Mesothelial cell of epicardium (in vitro differentiated cells): ENCODE measurements around the gene MYL3. TPM values are rescaled to one million over a fixed set of nuclear protein-coding genes. Genes with fewer than 3 reads are reported as not detected.

Source experiments
- DNase-seq, 2 experiments: peaks; one replicate each; pipeline ENCODE4 v3.0.0; 2021; ENCODE audit warnings: low spot score in 2 of 2; ENCODE audit not compliant: unreplicated experiment in 2 of 2
- H3K27ac Mint-ChIP-seq: 2 replicates; pipeline ENCODE4 v1.8.0; 2021; ENCODE audit warnings: mixed read lengths
- H3K27me3 Mint-ChIP-seq: 2 replicates; pipeline ENCODE4 v1.8.0; 2021; ENCODE audit warnings: low read depth, mixed read lengths
- H3K36me3 Mint-ChIP-seq: 2 replicates; pipeline ENCODE4 v1.8.0; 2021; ENCODE audit warnings: mixed read lengths
- H3K4me1 Mint-ChIP-seq: 2 replicates; pipeline ENCODE4 v1.8.0; 2021; ENCODE audit warnings: mixed read lengths
- H3K4me3 Mint-ChIP-seq: 2 replicates; pipeline ENCODE4 v1.8.0; 2021; ENCODE audit warnings: mild to moderate bottlenecking, moderate library complexity, mixed read lengths
- H3K9me3 Mint-ChIP-seq: 2 replicates; pipeline ENCODE4 v1.8.0; 2021; ENCODE audit warnings: mixed read lengths
- total RNA-seq: library from RNA; stranded (reverse); gene quantifications from 3 replicates; pipeline ENCODE4 v1.2.1, GENCODE V29; 2021
- TF ChIP-seq, protein P1 (sequence below): fragments of 200-600 bp; sonication (generic); IDR thresholded peaks from one replicate; pipeline ENCODE4 v1.5.0; 2021; ENCODE audit warnings: antibody characterized with exemption; ENCODE audit not compliant: unreplicated experiment

Gene MYL3
- total RNA-seq, 1 donor from 2014 or later = 5.3 TPM

DNA sequence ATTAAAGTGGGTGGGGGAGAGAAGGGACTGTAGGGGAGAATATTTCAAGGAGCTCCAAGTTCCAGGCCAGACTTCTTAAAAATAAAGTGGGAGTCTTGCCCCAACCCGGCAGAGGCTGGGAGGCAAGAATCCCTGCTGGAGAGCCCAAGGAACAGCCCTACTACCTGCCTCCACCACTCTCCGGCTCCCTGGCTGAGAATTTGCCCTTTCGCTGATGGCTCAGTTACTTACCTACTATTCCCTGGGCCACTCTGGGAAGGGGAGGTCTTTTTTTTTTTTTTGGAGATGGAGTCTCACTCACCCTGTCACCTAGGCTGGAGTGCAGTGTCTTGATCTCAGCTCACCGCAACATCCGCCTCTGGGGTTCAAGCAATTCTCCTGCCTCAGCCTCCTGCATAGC, 15.5 kb downstream of the MYL3 start:
- H3K27ac Mint-ChIP-seq = no peak overlapping the region
- H3K36me3 Mint-ChIP-seq = peaks cover 9% of the 10 kb centered on the region
- TF ChIP-seq, protein P1, sequence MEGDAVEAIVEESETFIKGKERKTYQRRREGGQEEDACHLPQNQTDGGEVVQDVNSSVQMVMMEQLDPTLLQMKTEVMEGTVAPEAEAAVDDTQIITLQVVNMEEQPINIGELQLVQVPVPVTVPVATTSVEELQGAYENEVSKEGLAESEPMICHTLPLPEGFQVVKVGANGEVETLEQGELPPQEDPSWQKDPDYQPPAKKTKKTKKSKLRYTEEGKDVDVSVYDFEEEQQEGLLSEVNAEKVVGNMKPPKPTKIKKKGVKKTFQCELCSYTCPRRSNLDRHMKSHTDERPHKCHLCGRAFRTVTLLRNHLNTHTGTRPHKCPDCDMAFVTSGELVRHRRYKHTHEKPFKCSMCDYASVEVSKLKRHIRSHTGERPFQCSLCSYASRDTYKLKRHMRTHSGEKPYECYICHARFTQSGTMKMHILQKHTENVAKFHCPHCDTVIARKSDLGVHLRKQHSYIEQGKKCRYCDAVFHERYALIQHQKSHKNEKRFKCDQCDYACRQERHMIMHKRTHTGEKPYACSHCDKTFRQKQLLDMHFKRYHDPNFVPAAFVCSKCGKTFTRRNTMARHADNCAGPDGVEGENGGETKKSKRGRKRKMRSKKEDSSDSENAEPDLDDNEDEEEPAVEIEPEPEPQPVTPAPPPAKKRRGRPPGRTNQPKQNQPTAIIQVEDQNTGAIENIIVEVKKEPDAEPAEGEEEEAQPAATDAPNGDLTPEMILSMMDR = no peak
- peaks cover 60% of the 10 kb centered on the region for H3K4me1 Mint-ChIP-seq
- H3K4me3 Mint-ChIP-seq = no peak overlapping the region
- peaks cover 9% of the 10 kb centered on the region for H3K9me3 Mint-ChIP-seq
- DNase-seq = no peak
- no peaks in the 10 kb centered on the region for H3K27me3 Mint-ChIP-seq

DNA sequence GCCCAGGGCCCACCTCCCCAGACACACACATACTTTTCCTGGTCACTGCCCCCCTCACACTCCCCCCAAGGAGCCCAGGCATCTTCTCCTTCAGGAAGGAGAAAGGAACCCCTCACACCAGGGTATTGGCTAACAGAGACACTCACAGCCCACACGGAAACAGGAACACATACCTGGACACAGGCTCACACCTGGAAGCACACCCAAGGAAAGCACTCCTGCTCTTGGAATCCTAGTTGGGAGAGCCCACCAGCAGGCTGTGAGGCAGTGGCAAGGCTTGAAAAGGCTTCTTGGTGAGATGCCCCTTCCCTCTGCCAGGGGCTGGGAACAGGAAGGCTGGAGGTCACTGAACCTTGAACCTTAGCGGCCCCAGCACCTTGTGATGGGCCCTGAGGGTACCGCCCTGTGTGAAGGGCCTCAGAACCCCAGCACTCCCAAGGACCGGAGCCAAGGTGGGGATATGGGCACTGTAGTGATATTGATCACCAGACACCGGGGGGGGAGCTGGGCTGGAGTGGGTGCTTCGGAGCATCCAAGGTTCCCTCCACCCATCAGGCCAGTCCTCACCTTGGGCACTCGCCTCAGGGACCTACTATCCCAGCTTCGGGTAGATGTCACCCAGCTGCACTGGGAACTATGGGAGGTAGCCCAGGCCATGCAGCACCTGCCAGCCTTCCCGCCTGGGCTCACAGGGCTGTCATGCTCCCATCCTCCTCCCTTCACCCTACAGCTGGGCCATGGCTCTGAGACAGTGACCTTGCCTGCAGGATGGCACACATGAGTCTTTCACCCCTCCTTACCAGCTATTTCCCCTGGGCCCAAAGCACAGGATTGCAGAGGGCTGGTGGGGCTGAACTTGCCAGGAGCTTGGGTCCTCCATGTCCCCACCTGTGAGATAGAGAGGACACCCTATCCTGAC, 16.4 kb downstream of the MYL3 start:
- TF ChIP-seq, protein P1 = no peak
- Mint-ChIP-seq H3K4me3 (peak overlapping the region; percentile 74), H3K36me3 (peaks cover 10% of the 10 kb centered on the region), H3K4me1 (peaks cover 56% of the 10 kb centered on the region), H3K27ac (peak overlapping the region; percentile 77), H3K9me3 (peaks cover 16% of the 10 kb centered on the region), H3K27me3 (no peaks in the 10 kb centered on the region)
- no peak for DNase-seq

DNA sequence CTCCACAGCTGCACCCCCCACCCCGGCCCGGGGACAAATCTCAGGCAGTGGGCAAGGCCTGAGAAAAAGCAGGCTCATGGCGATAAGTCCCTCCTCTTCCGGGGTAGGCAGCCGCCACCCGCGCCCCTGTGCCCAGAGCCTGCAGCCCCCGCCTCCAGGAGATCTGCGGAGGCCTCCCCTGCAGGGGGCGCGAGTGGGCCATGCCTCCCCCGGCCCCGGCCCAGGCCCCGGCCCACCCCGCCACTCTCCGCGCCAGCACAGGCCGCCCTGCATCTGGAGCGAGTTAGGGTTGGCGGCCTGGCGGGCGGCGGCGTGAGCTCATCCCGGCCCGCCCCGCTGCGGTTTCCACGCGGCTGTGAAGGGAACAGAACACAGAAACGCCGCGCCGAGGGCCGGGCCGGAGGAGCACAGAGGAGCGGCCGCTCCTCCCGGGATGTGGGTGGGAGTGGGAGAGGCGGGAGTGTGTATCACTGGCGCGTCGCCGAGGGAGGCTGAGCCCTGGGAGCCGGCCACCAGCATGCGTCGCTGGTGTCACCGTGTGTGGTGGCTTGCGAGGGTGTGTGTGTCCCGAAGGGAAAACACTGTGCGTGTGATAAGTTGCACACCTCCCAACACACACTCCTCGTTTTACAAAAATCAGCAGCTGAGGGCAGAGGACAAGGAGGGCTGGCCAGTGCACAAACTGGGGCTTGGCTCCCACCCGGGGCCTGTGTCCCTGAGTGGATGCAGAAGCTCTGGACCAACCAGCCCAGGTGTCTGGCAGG, 17.2 kb downstream of the MYL3 start:
- Mint-ChIP-seq H3K36me3 (peaks cover 15% of the 10 kb centered on the region), H3K27me3 (no peaks in the 10 kb centered on the region), H3K4me3 (peak overlapping the region; percentile 74), H3K27ac (peak overlapping the region; percentile 86), H3K9me3 (peaks cover 24% of the 10 kb centered on the region), H3K4me1 (peaks cover 48% of the 10 kb centered on the region)
- peak; percentile 82 to 90 for DNase-seq
- TF ChIP-seq, protein P1 = peak; percentile 69

DNA sequence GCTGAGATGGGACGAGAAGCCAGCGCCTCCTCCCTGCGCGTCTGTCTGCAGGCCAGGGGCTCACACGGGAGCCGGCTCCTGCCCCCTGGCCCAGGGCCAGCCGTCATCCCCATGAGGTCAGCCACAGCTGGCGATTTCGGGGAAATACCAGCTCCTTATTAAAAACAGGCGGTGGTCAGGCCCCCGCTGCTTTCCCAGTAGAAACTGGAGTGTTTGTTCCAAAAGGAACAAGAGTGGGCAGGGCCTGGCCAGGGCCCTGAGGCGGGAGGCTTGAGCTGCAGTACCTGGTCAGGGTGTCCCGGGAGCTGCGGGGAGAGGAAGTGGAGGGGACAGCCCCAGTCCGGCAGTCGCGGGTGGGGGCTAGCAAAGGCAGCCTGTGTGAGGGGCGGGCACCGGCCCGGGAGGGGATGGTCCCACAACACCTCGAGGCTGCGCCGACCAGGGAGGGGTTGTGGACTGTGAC, 17.8 kb downstream of the MYL3 start:
- TF ChIP-seq, protein P1 = no peak
- Mint-ChIP-seq H3K4me3 (peak overlapping the region; percentile 74), H3K4me1 (peaks cover 46% of the 10 kb centered on the region), H3K9me3 (peaks cover 30% of the 10 kb centered on the region), H3K27me3 (no peaks in the 10 kb centered on the region), H3K27ac (peak overlapping the region; percentile 96), H3K36me3 (peaks cover 17% of the 10 kb centered on the region)
- DNase-seq = peak in 1 of 2 experiments; percentile 51

DNA sequence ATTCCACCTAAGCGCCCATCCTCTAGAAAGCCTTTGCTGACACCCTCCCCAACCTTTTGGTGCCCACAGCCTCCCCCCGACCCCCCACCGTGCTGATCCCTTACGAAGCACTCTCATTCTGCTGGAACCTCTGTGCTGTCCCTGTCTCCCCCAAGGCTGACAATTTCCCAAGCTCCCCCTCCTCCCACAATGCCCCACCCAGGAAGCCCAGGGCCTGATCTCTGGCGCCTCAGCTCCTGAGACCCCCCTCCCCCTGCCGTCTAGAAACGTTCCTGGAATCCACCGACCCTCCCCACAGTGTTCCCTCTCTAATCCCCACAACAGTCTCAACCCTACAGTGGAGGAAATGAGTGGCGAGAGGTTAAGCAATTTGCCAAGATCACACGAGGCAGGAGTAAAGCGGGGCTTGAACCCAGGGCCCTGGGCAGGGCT, 18.3 kb downstream of the MYL3 start:
- TF ChIP-seq, protein P1 = no peak
- Mint-ChIP-seq H3K9me3 (peaks cover 34% of the 10 kb centered on the region), H3K4me3 (peak overlapping the region; percentile 74), H3K36me3 (peaks cover 19% of the 10 kb centered on the region), H3K4me1 (peaks cover 41% of the 10 kb centered on the region), H3K27ac (peak overlapping the region; percentile 96), H3K27me3 (no peaks in the 10 kb centered on the region)
- DNase-seq = peak in 1 of 2 experiments; percentile 39
